Adrenal gland (tissue), 5 donors: ENCODE results near the gene POLR1C.

Source experiments
- POLR2A ChIP-seq, 2 donors: fragments of 450-650 bp; IDR thresholded peaks; one replicate each; pipeline ENCODE4 v1.6.1; 2017; ENCODE audit warnings: antibody characterized with exemption in 2 of 2, mild to moderate bottlenecking in 2 of 2, moderate library complexity in 1 of 2
- TF ChIP-seq, protein P1 (sequence below), 6 experiments: fragments of 450-650 bp in 4 of 6; fragments of 200-600 bp in 2 of 6; sonication (generic) in 1 of 6; IDR thresholded peaks; 1 replicate in 5 of 6; 2 replicates in 1 of 6; pipeline versions ENCODE4 v1.5.1 to v1.8.0; 2016 to 2021; ENCODE audit warnings: antibody characterized with exemption in 6 of 6, mild to moderate bottlenecking in 2 of 6, moderate library complexity in 1 of 6
- donor health status: DM: no; HTN: no; CAD: no.

DNA sequence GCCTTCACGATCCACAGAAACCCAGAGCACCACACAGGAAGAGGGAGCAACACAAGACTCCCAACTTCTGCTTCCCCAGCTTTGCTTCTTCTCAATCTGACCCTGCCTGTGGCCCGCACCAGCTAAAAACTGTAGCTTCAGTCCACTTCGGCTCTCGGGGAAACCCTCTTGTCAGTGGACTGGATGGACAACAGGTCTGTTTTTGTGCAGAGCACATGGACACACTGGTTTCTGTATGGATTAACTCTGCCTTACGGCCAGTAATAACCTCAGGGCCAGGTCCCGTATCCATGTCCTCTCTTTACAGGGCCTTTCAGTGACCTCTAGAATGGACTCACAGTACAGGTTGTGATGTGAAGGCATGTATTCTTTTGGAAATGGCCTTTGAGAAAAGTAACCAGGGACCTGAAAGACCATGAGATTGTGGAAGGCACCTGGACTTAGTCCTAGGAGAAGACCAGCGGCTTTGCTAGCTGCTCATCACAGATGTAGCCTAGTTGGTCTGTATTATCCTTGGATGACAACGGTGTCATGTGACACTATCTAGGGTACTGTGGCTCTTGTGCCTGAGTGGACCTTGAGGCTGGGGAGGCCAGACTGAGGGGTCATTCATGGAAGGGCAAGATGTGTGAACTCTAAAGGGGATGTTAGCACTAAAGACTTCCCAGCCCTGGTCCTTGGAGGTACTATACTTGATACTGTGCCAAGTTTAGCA lies 5.8 kb downstream of the POLR1C start:
- TF ChIP-seq, protein P1, sequence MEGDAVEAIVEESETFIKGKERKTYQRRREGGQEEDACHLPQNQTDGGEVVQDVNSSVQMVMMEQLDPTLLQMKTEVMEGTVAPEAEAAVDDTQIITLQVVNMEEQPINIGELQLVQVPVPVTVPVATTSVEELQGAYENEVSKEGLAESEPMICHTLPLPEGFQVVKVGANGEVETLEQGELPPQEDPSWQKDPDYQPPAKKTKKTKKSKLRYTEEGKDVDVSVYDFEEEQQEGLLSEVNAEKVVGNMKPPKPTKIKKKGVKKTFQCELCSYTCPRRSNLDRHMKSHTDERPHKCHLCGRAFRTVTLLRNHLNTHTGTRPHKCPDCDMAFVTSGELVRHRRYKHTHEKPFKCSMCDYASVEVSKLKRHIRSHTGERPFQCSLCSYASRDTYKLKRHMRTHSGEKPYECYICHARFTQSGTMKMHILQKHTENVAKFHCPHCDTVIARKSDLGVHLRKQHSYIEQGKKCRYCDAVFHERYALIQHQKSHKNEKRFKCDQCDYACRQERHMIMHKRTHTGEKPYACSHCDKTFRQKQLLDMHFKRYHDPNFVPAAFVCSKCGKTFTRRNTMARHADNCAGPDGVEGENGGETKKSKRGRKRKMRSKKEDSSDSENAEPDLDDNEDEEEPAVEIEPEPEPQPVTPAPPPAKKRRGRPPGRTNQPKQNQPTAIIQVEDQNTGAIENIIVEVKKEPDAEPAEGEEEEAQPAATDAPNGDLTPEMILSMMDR (IDR thresholded peaks at IDR 0.05) = no peak
- TF ChIP-seq POLR2A (IDR thresholded peaks at IDR 0.05) = no peak
